Endothelial cell of umbilical vein (primary cell): Measurements from ENCODE around the gene OR7C1.
"Not testable (repeated sequence)": the region's sequence is repeated elsewhere in the genome, so short reads cannot be mapped to it uniquely, and the experiment has no call there.

Source experiments
- CTCF ChIP-seq, 2 donors: IDR thresholded peaks; 1 replicate in 1 of 2; 2 replicates in 1 of 2; pipeline ENCODE4 v1.5.1; 2011; ENCODE audit warnings: low read length in 2 of 2, mild to moderate bottlenecking in 2 of 2, moderate library complexity in 2 of 2, control low read depth in 1 of 2, inconsistent platforms in 1 of 2, low read depth in 1 of 2; ENCODE audit not compliant: insufficient read depth in 1 of 2; ENCODE audit errors: extremely low read depth in 1 of 2
- EZH2 ChIP-seq: IDR thresholded peaks from 2 replicates; pipeline ENCODE4 v1.6.1; 2012; ENCODE audit warnings: borderline replicate concordance, low read depth, mild to moderate bottlenecking, moderate library complexity, low read length, inconsistent platforms; ENCODE audit not compliant: severe bottlenecking
- GATA2 ChIP-seq: IDR thresholded peaks from 2 replicates; pipeline ENCODE4 v1.7.0; 2011; ENCODE audit warnings: low read depth, mild to moderate bottlenecking, moderate library complexity, mixed read lengths, low read length; ENCODE audit not compliant: insufficient read length, insufficient read depth
- JUN ChIP-seq: IDR thresholded peaks from 2 replicates; pipeline ENCODE4 v1.6.1; 2011; ENCODE audit warnings: borderline replicate concordance, low read depth; ENCODE audit not compliant: insufficient read length, insufficient read depth
- MAX ChIP-seq: IDR thresholded peaks from 2 replicates; pipeline ENCODE4 v1.6.1; 2011; ENCODE audit not compliant: insufficient read depth, insufficient read length
- POLR2A ChIP-seq: IDR thresholded peaks from 2 replicates; pipeline ENCODE4 v1.6.1; 2012; ENCODE audit warnings: low read depth, mild to moderate bottlenecking, control low read depth, low read length
- POLR2AphosphoS5 ChIP-seq: IDR thresholded peaks from 2 replicates; pipeline ENCODE4 v1.6.1; 2012; ENCODE audit warnings: low read depth, mild to moderate bottlenecking, control low read depth, low read length, moderate library complexity; ENCODE audit not compliant: insufficient read depth

- not testable (repeated sequence) for TF ChIP-seq CTCF (IDR thresholded peaks at IDR 0.05; ENCODE audit: extremely low read depth in 1 of 2, insufficient read depth in 1 of 2, low read depth in 1 of 2, low read length in 2 of 2); POLR2A; MAX; POLR2AphosphoS5; EZH2; GATA2; JUN
These were observed 56.7 kb downstream of the OR7C1 start, which contains the start of gene ADGRE2 for GRCh38 chr19:14778110-14778845.
